ENCODE data around the gene FGF18.

FGF18 gene

DNA sequence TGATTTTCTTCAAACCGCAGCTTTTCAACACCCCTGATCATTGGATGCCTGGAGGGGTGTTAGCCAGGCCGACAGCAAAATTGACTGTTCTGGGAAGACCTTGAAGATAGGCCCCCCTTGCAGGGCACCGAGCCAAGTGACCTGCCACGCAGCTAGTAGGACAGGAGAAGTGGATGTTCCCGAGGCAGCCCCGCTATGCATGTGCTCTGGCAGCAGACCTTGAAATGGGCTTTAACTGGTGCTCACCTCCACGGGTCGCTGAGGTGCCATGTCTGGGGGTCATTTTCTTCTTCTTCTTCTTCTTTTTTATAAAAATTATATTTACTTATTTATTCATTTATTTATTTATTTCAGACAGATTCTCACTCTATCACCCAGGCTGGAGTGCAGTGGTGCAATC, 12.6 kb downstream of the FGF18 start:
- Histone ChIP-seq H3K27me3 (ENCODE audit: control insufficient read depth, low read length) (no peaks in the 10 kb centered on the region), H3K36me3 (ENCODE audit: control insufficient read depth, low read length) (no peaks in the 10 kb centered on the region), H3K9me3 (ENCODE audit: control insufficient read depth, insufficient read depth, low read length) (no peaks in the 10 kb centered on the region), H3K9me2 (replicated peaks; ENCODE audit: control insufficient read depth, low read length) (no peaks in the 10 kb centered on the region), H4K20me1 (ENCODE audit: control insufficient read depth, insufficient read depth, low read depth, low read length) (no peaks in the 10 kb centered on the region), H3K27ac (ENCODE audit: low read depth, low read length) (no peak overlapping the region), H3K4me3 (ENCODE audit: low read length) (no peak overlapping the region), H3K4me2 (ENCODE audit: low read length) (no peak overlapping the region), H3F3A (ENCODE audit: control insufficient read depth, insufficient read depth) (no peaks in the 10 kb centered on the region), H3K4me1 (ENCODE audit: control insufficient read depth, low read length) (no peaks in the 10 kb centered on the region), H3K79me2 (ENCODE audit: control insufficient read depth, low read length) (no peaks in the 10 kb centered on the region)
- TF ChIP-seq, protein P1, sequence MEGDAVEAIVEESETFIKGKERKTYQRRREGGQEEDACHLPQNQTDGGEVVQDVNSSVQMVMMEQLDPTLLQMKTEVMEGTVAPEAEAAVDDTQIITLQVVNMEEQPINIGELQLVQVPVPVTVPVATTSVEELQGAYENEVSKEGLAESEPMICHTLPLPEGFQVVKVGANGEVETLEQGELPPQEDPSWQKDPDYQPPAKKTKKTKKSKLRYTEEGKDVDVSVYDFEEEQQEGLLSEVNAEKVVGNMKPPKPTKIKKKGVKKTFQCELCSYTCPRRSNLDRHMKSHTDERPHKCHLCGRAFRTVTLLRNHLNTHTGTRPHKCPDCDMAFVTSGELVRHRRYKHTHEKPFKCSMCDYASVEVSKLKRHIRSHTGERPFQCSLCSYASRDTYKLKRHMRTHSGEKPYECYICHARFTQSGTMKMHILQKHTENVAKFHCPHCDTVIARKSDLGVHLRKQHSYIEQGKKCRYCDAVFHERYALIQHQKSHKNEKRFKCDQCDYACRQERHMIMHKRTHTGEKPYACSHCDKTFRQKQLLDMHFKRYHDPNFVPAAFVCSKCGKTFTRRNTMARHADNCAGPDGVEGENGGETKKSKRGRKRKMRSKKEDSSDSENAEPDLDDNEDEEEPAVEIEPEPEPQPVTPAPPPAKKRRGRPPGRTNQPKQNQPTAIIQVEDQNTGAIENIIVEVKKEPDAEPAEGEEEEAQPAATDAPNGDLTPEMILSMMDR (IDR thresholded peaks at IDR 0.05; ENCODE audit: low read depth, low read length, poor library complexity, severe bottlenecking) = no peak
- TF ChIP-seq EZH2phosphoT487 (IDR thresholded peaks at IDR 0.05; ENCODE audit: borderline replicate concordance, low read length) = no peak

DNA sequence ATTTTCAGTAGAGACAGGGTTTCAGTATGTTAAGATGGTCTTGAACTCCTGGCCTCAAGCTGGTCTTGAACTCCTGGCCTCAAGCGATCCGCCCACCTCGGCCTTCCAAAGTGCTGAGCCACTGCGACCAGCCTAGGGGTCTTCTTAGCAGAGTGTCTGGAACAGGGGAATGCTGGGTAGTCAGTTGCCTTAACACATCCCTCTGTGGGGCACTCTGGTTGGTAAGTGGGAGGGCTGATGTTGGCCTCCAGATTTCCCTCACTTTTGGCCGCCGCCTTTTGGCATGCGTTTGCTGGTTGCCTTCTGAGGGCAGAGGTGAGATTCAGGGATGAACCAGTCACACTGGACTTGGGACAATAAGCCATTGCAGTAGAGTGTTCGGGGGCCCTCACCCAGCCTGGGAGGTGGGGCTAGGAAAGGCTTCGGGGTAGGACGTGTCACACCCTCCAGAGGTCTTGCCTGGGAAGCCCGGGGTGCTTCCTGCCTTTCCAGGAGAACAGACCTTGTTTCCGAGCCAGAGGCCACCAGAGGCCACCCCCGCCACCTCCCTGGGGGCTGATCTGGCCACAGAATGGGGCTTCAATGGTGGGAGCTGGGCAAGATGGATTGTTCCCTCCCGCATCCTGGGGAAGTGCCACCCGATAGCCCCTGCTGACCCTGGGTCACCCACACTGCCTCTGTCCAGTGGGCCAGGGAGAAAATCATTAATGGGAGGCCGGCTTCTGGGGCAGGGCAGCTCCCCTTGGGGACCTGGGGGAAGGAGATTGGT, 13.3 kb downstream of the FGF18 start:
- H3K4me2 ChIP-seq (ENCODE audit: low read length) = no peak overlapping the region
- H3K4me3 ChIP-seq (ENCODE audit: low read length) = no peak overlapping the region
- no peaks in the 10 kb centered on the region for H3K79me2 ChIP-seq (ENCODE audit: control insufficient read depth, low read length)
- H3F3A ChIP-seq (ENCODE audit: control insufficient read depth, insufficient read depth) = no peaks in the 10 kb centered on the region
- H3K36me3 ChIP-seq (ENCODE audit: control insufficient read depth, low read length) = no peaks in the 10 kb centered on the region
- no peaks in the 10 kb centered on the region for H4K20me1 ChIP-seq (ENCODE audit: control insufficient read depth, insufficient read depth, low read depth, low read length)
- H3K9me3 ChIP-seq (ENCODE audit: control insufficient read depth, insufficient read depth, low read length) = no peaks in the 10 kb centered on the region
- H3K27ac ChIP-seq (ENCODE audit: low read depth, low read length) = no peak overlapping the region
- H3K27me3 ChIP-seq (ENCODE audit: control insufficient read depth, low read length) = no peaks in the 10 kb centered on the region
- no peak for TF ChIP-seq EZH2phosphoT487 (IDR thresholded peaks at IDR 0.05; ENCODE audit: borderline replicate concordance, low read length)
- TF ChIP-seq, protein P1 (IDR thresholded peaks at IDR 0.05; ENCODE audit: low read depth, low read length, poor library complexity, severe bottlenecking) = no peak
- H3K9me2 ChIP-seq (replicated peaks; ENCODE audit: control insufficient read depth, low read length) = no peaks in the 10 kb centered on the region
- no peaks in the 10 kb centered on the region for H3K4me1 ChIP-seq (ENCODE audit: control insufficient read depth, low read length)

DNA sequence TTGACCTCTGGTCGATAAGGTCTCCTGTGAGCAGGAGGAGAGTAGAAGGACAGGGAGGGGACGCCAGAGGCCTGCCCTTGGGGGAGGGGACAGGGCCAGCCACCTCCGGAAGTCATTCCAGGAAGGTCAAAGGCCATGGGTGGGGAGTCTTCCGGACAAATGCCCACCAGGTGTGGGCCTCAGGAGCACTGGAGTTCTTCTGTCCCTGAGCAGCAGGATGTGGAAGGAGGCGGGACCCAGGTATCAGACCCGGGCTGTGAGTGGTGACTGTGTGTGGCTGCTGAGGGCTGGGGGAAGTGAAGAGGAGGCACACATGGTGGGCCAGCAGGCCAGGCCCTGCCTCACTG, 13.9 kb downstream of the FGF18 start:
- TF ChIP-seq, protein P1 (IDR thresholded peaks at IDR 0.05; ENCODE audit: low read depth, low read length, poor library complexity, severe bottlenecking) = no peak
- TF ChIP-seq EZH2phosphoT487 (IDR thresholded peaks at IDR 0.05; ENCODE audit: borderline replicate concordance, low read length) = no peak
- Histone ChIP-seq H3K36me3 (ENCODE audit: control insufficient read depth, low read length) (no peaks in the 10 kb centered on the region), H3K79me2 (ENCODE audit: control insufficient read depth, low read length) (no peaks in the 10 kb centered on the region), H3F3A (ENCODE audit: control insufficient read depth, insufficient read depth) (no peaks in the 10 kb centered on the region), H4K20me1 (ENCODE audit: control insufficient read depth, insufficient read depth, low read depth, low read length) (no peaks in the 10 kb centered on the region), H3K27ac (ENCODE audit: low read depth, low read length) (no peak overlapping the region), H3K27me3 (ENCODE audit: control insufficient read depth, low read length) (no peaks in the 10 kb centered on the region), H3K4me1 (ENCODE audit: control insufficient read depth, low read length) (no peaks in the 10 kb centered on the region), H3K9me2 (replicated peaks; ENCODE audit: control insufficient read depth, low read length) (no peaks in the 10 kb centered on the region), H3K9me3 (ENCODE audit: control insufficient read depth, insufficient read depth, low read length) (no peaks in the 10 kb centered on the region), H3K4me3 (ENCODE audit: low read length) (no peak overlapping the region), H3K4me2 (ENCODE audit: low read length) (no peak overlapping the region)
